HEK293T (cell line): ENCODE data around the gene USP46.

Experiments used
- FOXK2 ChIP-seq: fragments of 450-650 bp; IDR thresholded peaks from 2 replicates; pipeline ENCODE4 v1.6.1; 2016; ENCODE audit warnings: mild to moderate bottlenecking
- NFRKB ChIP-seq: fragments of 450-650 bp; IDR thresholded peaks from 2 replicates; pipeline ENCODE4 v1.6.1; 2016; ENCODE audit warnings: mild to moderate bottlenecking, moderate library complexity
- SUZ12 ChIP-seq: fragments of 450-650 bp; IDR thresholded peaks from 2 replicates; pipeline ENCODE4 v1.6.1; 2016; ENCODE audit warnings: mild to moderate bottlenecking
- TARDBP ChIP-seq: fragments of 450-650 bp; IDR thresholded peaks from 2 replicates; pipeline ENCODE4 v1.6.1; 2016

GRCh38 chr4:52659722-52660261 lies 691 bp upstream of the USP46 start:
- TF ChIP-seq SUZ12 (no peak), NFRKB (no peak), TARDBP (no peak), FOXK2 (no peak)
